Activated CD4-positive, alpha-beta T cell treated with anti-CD3 and anti-CD28 coated beads for 4 hours (primary cell): ENCODE results near the gene SYT9.

ENCODE experiments used
- DNase-seq, 2 donors: peaks; one replicate each; pipeline ENCODE4 v3.0.0-alpha.2; 2020

The SYT9 gene

GRCh38 chr11:7484645-7485044 lies 232.9 kb downstream of the SYT9 start:
- no peak for DNase-seq

GRCh38 chr11:7485186-7486097 lies 233.7 kb downstream of the SYT9 start, which contains the start of gene OLFML1:
Gene OLFML1, plus strand, starts transcription at chr11:7485506. Its CDS starts 370 bp downstream, at chr11:7485876.
- DNase-seq = no peak

- no peak for DNase-seq
These were observed 234.5 kb downstream of the SYT9 start for GRCh38 chr11:7486098-7486780.

GRCh38 chr11:7486781-7487140 lies 235.1 kb downstream of the SYT9 start:
- DNase-seq = no peak

GRCh38 chr11:7487360-7487759 lies 235.7 kb downstream of the SYT9 start:
- no peak for DNase-seq

GRCh38 chr11:7488681-7489080 lies 237.0 kb downstream of the SYT9 start:
- no peak for DNase-seq

GRCh38 chr11:7489376-7489775 lies 237.7 kb downstream of the SYT9 start:
- DNase-seq = no peak

- no peak for DNase-seq
These were observed 238.3 kb downstream of the SYT9 start for GRCh38 chr11:7490054-7490453.

GRCh38 chr11:7490535-7490934 lies 238.8 kb downstream of the SYT9 start:
- DNase-seq = no peak

- DNase-seq = no peak
These were observed 240.5 kb downstream of the SYT9 start for GRCh38 chr11:7492253-7492652.

- DNase-seq = no peak
These were observed 242.0 kb downstream of the SYT9 start for GRCh38 chr11:7493670-7494069.

- no peak for DNase-seq
These were observed 242.5 kb downstream of the SYT9 start for GRCh38 chr11:7494086-7494745.

- no peak for DNase-seq
These were observed 244.3 kb downstream of the SYT9 start for GRCh38 chr11:7495882-7496551.

- DNase-seq = no peak
These were observed 246.5 kb downstream of the SYT9 start for GRCh38 chr11:7498193-7498592.

GRCh38 chr11:7499081-7499480 lies 247.4 kb downstream of the SYT9 start:
- DNase-seq = no peak

GRCh38 chr11:7500251-7500650 lies 248.5 kb downstream of the SYT9 start:
- no peak for DNase-seq

- no peak for DNase-seq
These were observed 249.5 kb downstream of the SYT9 start for GRCh38 chr11:7501251-7501650.

- no peak for DNase-seq
These were observed 250.2 kb downstream of the SYT9 start for GRCh38 chr11:7501894-7502293.

- DNase-seq = no peak
These were observed 254.5 kb downstream of the SYT9 start for GRCh38 chr11:7506243-7506642.

GRCh38 chr11:7508087-7508486 lies 256.4 kb downstream of the SYT9 start:
- DNase-seq = no peak

- DNase-seq = no peak
These were observed 258.3 kb downstream of the SYT9 start for GRCh38 chr11:7509966-7510365.

- DNase-seq = no peak
These were observed 259.7 kb downstream of the SYT9 start for GRCh38 chr11:7511401-7511800.
